ENCODE measurements around the gene CD34.
"Not testable (repeated sequence)": the region's sequence is repeated elsewhere in the genome, so short reads cannot be mapped to it uniquely, and the experiment has no call there.

CD34 gene

DNA sequence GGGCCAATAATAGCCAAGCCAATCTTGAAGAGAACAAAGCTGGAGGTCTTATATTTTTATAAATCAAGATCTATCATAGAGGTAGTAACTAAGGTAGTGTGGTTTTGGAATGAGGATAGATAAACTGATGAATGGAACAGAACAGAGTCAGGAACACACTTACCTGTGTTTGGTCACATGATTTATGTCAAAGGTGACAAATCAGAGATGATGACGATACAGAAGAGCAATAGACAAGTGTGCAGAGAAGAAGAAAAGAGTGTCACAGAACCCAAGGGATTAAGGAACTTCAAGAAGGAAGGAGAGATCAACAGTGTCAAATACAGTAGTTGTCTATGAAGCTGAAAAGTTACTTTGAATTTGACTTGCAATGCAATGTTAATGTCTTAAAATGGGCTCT is 16.1 kb upstream of the CD34 start:
- no peak for DNase-seq

DNA sequence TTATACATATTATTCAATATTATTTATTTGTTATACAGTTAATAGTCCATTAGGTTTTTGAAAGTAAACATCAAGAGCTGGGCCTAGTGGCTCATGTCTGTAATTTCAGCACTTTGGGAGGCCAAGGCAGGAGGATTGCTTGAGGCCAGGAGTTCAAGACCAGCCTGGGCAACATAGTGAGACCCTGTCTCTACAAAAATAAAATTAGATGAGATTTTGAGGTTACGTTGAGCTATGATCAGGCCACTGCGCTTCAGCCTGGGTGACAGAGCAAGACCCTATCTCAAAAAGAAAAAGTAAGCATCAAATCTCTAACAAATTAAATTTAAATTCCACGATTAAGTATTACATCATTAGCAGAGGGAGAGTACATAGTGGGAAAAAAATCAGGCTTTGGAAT is 15.0 kb upstream of the CD34 start:
- not testable (repeated sequence) for DNase-seq

DNA sequence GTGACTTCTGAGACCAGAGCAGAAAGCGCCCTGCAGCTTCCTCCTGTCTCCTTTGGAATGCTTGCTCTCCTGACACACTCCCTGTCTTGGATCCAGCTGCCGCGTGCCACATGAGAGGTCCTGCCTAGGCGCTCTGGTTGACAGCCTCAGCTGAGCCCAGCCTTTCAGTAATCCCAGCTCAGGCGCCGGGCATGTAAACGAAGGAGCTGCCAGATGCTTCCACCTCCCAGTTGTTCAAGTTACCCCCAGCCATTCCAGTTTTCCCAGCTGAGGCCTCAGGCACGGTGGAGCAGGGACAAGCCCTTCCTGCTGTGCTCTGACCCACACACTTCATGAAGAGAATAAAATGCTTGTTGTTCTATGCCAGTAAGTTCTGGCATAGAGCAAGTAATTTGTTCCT is 14.3 kb upstream of the CD34 start:
- DNase-seq: no peak

DNA sequence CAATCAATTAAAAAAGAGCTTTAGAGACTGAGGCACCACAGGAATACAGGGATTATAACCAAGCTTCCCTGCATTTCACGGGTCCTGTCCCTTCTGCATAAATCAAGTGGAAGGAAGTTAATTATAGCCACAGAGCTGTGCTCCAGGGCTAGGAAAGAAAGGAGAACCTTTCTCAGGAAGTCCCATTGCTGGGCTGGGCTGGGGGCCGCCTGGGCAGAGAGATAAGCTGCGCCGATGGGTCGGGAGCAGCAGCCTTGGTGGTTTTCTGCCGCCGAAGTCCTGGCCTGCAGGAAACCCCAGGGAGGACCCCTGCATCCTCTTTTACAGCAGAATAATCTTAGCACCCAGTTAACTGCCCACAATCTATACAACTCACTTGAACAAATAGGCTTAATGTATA is 12.6 kb upstream of the CD34 start:
- DNase-seq: no peak

DNA sequence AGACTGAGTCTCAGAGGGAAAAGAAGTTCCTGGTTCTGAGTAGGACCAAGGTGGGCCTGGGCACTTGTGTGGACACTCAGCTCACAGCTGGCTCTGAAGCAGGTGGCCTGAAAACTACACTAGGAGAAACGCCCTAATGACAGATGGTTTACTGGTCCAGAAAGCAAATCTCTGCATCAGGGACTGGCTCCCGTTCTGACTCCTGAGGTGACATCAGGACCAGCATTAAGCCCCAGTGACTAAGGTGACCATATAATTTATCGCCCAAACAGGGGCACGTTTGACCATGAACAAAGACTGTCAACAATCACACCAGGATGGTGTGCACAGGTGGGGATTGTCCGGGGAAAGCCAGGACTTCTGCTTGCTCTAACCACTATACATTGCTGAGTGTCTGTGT is 12.2 kb upstream of the CD34 start:
- no peak for DNase-seq

DNA sequence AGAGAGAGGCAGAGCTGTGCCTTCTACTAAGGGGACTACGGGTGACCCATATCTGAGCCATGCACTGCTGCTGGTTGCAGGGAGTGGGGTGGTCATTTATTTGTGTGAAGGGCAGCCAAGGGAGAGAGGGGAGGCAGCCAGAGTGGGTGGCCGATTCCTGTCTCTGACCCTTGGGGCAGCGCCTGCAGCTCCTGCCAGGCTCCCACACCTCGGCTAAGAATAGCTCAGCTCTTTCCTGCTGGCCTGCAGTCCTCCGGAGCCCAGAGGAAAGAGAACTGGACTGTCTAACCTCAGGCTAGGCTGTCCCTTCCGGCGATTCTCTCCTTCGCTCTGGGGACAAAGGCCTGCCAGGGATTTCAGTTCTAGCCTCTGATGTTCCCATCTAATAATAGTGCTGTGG is 11.6 kb upstream of the CD34 start:
- DNase-seq: no peak

DNA sequence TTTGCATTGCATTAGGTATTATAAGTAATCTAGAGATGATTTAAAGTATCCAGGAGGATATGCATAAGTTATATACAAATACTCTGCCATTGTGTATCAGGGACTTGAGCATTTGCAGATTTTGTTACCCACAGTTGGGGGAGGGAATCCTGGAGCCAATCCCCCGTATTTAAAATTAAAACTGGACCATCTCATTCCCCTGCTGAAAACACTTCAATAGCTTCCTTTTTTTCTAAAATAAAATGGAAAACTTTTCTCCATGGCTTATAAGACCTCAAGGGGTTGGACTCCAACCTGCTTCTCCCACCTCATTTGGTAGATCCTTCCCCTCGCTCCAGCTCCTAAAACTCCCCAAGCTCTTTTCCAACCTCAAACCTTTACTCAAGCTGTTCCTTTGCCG is 10.4 kb upstream of the CD34 start:
- no peak for DNase-seq

DNA sequence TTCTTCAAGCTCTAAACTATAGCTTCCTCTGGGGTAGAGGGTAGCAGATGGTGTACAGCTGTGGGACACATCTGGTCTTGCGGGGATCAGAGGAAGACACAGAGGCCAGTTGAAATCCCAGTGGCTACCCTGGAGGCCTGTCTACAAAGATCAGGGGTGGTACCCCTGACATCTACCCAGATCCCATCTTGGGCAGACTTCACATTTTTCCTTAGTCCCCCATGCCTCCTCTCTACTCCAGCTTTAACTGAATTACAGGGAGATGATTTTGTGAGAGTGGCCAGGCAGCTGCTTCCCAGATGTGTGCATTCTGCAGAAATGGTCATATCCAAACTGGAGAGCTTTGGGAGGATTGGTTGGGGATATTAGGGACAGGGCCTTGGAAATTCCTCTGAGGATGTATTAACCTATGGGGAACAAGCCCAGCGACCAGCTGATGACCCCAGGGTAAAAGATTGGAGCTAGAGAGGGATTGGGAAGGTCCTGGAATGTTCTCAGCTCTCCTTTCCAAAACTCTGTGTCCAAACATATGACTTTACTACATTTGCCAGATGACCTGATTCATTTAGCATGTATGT is 9.6 kb upstream of the CD34 start:
- DNase-seq: no peak

DNA sequence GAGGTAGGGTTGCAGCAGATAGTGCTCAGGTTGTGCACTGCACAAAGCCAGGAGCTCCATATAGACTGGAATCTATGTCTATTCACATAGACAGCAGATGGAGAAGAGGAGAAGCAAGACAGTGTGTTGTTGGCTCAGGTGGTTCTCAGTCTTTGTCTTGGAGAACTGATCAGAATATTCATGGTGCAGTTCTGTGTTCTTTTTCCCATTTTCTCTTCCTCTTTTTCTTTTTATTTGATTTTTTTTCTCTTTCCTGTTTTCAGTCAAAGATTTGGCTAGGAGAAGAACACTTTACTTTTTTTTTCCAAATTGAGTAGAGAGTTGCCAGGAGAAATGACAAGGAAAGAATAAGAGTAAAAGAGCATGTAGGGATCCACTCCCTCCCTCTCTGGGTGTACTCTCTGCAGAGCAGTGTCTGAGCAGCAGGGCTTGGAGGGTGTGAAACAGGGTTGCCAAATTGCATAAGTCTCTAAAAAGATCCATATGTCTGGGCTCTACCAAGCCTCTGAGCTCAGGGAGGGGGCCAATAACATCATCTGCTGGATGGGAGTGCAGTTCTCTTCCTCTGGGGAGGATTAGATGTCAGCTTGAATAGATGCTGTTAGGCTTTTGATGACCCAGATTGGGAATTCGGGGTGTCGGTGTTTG is 8.7 kb upstream of the CD34 start:
- no peak for DNase-seq

DNA sequence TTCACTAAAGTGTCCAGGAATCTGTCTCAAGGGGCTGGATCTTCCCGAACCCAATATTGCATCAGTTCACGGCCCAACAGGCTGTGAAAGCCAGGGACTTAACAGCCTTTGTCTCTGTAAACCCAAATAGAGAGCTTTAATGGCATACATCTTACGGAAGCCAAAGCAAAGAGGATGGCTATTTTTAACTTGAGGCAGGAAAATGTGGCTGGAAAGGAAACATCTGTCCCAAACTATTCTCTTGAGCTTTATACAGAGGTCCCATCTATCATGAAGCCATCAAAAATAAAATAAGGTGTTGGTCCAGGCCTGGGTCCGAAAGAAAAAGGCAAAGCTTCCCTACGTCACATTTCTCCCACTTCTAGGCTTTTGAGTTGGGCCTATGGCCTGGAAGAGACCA is 7.7 kb upstream of the CD34 start:
- no peak for DNase-seq

DNA sequence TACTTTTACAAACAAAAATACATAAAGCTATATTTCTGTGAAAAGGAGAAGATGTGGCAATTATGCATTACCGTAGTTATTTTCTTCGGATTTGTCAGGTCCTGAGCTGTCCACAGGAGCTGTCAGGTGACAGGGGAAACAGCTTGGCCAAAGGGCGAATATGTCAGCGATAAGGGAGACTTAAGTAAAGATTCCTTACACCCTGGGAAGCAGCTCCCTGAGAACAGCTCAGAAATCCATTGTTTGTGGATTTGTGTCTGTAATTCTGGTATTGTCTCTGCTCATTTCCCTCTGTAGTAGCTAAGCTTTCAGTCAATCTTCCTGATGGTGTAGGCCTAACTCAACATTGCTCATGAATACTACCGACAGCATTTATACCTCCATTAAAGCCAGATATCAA is 7.1 kb upstream of the CD34 start:
- DNase-seq: no peak

DNA sequence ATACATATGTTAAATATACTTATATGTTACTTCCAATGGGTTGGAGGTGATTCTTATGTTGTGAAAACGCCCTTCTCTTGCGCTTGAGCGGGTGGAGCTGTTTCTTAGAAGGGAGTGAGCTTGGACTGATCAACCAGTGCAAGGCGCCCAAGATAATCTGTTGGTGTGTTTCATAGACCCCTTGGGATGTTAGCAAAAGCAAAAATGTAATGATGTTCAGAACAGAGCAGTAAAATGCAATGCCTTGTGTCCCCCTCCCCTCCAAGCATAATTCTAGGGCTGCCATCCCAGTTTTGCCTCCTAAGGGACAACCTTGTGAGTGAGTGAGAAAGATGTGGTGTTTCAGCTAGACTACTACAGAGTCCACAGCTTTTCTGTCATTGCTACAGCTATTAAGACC is 6.2 kb upstream of the CD34 start:
- DNase-seq: no peak

DNA sequence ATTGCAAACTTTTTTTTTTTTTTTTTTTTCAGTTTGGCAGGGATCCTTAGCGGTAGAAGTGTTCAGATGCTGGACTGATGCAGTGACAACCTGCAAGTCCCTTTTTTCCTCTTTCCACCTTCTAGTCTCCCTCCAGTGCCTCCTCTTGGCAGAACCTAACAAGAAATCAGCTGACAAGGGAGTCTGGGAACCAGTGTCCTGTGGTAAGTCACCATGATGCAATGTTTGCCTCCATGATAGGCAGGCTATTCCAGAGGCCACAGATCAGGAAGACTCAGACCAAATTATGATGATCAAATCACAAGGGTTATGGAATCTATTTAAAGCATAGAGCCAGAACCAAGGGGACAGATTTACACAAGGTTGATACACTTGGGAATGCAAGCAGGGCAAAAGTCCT is 3.0 kb upstream of the CD34 start:
- DNase-seq: no peak

DNA sequence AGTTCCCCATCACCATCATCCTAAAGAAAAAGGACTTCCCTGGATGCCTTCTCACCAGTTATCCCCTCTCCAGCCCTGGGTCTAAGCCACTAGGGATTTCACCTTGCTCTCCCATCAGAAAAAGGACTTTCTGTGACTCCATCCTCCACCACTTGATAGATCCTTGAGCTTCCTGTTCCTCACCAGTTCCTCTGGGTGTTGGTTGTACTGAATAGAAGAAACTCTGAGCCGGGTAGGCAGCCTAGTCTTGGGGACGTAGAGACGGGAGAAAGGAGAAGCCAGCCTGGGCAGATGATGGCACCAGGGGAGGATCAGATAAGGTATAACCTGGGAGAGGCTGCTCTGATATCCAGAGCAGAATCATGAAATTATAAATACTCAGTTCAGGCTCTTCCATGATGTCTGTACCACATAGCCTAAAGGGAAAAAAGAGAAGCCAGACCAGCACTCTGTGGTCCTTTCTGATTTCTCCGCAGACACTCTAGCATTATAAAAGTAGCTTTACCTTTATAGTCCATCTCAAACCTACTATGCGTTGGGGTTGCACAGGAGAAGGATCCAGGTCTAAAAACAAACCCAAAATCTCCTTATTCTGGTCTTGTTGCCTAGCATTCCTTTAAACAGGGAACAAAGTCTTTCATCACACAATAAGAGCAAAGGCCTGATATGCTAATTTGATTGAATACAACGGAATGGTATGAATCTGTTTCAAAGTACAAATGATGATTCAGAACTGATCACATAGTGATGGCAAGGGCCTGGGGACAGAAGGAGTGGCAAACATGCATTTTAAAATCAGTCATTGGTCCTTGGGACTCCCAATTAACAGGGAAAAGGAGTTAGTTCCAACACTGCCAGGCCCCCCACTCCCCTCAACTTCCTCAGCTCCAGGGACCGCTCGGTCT is 1.2 kb upstream of the CD34 start:
- peak; percentile 57 for DNase-seq

DNA sequence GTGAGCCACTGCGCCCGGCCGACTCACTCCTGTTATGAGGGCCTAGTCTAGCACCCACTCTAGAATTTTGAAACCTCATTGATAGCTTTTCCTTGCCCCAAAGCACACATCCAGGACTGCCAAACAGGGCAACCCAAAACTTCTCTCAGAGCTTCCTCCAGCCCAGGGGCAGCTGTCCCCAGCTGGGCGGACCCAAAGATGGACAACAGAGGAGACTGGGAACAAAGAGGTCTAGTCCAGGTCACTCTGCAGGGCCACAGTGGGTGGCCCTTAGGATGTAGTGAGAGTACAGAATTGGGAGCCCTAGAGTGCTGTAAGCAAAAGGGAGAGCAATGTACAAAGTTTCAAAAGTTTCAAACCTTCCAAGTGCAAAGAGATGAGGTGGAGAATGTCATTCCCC is 1.2 kb downstream of the CD34 start:
- no peak for DNase-seq

DNA sequence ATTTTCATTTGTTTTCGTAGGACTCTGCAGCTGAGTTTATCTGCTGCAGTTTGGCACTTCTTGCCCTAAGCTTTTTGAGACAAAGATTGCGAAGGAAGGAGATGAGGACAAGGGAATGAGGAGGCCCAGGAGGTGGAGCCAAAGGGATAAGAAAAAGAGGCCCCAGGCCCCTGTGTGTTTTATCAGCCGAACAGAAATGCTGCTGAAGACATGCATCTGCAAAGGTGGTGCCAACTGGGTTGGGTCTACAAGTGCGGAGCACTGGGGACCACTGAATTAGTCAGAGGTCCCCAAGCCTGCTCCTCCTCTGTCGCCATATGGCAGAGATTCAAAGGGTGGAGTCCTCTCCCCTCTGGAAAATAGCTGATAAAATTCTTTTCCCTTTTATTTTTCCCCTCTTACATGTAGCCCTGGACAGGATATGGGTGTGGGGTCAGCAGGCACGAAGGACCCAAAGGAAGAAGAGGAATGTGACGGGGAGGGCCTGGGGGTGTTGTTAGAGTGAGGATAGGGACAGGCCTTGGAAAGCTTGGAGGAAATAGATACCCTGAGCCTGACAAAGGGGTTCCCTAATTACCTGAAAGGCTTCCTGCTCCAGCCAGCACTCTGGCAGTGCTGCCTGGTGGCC is 2.7 kb downstream of the CD34 start:
- no peak for DNase-seq

DNA sequence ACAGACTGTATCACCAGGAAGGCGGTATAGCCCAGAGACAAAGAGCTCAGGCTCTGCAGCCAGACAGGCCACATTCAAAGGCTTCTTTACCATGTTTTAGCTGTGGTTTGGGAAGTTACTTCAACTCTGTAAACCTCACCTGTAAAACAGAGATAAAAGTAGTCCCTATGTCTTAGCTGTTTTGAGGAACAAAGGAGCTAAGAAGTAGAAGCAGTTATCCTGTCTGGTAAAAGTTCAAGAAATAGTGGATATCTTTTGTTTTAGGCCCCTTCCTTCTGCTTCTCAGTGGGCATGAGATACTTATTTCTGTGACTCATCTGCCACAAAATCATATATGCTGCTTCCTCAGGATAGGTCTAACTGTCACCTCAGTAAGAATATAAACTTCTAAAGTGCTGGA is 6.5 kb downstream of the CD34 start:
- DNase-seq: no peak

DNA sequence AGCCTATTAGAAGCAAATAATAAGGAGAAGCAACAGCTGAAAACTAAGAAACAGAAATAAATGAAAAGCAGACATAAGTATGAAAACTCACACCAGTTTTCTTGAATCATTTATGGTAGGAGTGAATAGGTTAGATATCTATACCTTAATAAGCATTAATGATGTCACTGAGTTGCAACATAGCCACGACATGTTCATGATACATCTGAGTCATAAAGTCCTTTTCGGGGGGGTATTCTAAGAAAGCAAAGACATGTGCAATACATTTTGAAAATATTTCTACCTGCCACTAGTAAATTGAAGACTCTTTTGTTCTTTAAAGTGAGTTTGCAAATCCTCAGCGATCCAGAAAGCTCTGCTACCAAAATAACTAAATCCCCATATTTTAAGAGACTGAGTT is 7.2 kb downstream of the CD34 start:
- DNase-seq: no peak

DNA sequence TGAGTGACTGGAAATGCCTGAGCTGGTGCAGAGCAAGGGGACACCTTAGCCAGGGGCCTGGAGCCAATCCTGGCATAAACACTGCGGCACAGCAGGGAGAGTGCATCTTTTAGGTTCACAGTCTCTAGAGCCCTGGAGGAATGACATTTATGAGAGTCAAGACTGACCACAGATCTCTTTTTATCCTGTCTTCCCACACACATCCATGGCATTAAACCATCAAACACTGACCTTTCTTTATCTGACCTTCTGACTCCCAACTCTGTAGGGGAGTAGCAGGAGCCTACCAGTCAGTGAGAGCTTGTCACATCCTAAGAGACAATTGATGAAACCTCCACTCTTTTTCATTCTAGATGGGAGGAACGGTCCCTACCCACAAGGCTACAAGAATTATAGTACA is 7.9 kb downstream of the CD34 start:
- DNase-seq: no peak

DNA sequence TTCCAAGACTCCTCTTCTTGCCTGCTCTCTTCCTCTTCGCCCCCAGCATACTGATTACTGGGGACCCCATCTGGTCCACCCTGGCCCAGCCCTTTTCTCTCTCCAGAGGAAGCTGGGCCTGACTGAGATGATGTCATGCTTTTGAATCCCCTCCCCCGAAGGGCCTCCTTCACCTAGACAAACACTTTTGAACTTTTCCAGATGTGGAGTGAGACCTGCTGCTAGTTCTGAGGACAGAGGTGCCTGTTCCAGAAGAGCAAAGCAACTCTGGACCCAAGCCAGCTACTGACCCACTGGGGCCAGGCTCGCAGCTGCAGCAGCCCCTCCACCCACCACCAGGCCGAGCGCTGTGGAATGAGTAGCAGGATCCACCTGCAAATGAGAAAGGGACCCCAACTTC is 8.4 kb downstream of the CD34 start:
- DNase-seq: no peak

DNA sequence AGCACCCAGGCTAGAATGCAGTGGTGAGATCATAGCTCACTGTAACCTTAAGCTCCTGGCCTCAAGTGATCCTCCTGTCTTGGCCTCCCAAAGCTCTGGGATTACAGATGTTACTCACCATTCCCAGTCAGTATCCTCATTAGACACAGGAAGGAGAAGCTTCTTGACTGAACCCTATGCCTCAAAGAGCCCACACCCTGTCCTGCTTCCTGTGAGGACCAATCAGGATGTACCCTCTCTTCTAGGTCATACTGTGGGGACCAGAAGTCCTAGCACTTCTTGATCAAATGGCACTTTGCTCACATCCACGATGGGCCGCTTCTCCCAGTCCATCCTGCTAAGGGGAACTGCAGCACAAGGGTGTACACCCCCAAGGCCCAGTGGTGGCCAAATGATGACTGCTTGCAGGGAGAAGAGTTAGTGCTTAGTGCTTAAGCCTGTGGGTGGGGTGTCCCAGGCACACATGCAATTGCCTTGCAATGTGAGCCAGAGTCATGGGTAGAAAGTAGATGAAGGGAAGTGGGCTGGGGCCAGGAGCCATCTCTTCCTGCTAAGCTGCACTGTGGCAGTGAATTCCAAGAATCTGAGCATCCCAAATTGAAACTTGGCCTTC is 9.8 kb downstream of the CD34 start:
- no peak for DNase-seq

DNA sequence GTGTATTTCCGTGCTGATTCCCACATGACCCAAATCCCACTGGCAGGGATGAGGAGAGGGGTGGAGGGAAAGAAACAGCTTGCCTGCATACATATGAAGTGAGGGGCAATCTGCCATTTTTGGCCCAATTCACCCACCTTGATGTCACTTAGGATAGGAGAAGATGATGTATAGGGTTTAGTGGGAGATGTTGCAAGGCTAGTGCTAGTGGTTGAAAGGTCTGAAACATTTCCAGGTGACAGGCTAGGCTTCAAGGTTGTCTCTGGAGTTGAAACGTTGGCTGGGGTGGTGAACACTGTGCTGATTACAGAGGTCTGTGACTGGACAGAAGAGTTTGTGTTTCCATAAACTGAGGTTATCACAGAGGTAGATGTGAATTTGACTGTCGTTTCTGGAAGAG is 12.1 kb downstream of the CD34 start:
- DNase-seq: no peak

DNA sequence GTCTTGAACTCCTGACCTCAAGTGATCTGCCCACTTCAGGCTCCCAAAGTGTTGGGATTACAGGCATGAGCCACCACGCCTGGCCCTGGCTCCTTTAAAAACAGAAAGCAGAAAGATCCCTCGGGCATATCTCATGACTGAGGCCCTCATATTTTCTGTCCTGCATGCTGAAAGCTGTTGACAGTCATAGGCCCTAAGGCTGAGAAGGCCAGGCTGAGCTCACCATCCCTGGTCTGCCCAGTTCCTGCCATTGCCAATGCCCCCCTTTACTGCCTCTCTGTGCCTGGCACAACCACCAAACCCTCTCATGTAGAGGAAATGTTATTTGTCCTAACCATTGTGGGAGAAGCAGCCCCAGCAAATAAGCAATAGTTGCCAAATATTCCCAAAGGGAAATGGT is 12.7 kb downstream of the CD34 start:
- DNase-seq: no peak

DNA sequence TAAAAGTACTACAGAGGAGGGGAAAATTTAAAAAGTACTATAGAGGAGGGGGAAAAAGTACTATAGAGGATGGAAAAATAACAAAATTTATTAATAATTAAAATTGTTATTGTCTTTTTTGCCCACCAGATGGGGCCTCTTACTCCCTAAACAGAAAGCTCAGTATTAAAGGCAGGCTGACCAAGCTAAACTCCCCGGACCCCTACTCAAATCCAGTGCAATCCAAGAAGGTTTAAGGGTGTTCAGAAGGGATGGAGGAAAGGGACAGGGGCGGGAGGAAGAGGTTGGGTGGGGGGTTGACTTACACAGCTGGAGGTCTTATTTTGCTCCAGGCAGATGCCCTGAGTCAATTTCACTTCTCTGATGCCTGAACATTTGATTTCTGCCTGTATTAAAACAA is 13.7 kb downstream of the CD34 start:
- peak; percentile 27 for DNase-seq

All from HCEC 1CT (cell line).